Activated CD8-positive, alpha-beta T cell treated with anti-CD3 and anti-CD28 coated beads for 36 hours (primary cell): Measurements from ENCODE around the gene ELF4. TPM values are rescaled to one million over a fixed set of nuclear protein-coding genes. Genes with fewer than 3 reads are reported as not detected.

Experiments used
- ATAC-seq: fragments of 200-7000 bp; cut with Tn5 transposase; one replicate; pipeline ENCODE4 v1.10.0; 2021; ENCODE audit warnings: mild to moderate bottlenecking, moderate library complexity
- CTCF ChIA-PET: fragments of 350-600 bp; sonication (Branson Sonifier 250); formaldehyde crosslinking; loops from one replicate; lab custom pipeline; 2021; ENCODE audit warnings: antibody characterized with exemption; lab: Charles Lee
- POLR2A ChIA-PET: fragments of 350-600 bp; sonication (Branson Sonifier 250); formaldehyde crosslinking; loops from one replicate; lab custom pipeline; 2021; ENCODE audit warnings: antibody characterized with exemption; lab: Charles Lee
- DNase-seq: peaks from one replicate; pipeline ENCODE4 v3.0.0-alpha.2; 2020
- H3K27ac Mint-ChIP-seq: one replicate; pipeline ENCODE4 v1.8.0; 2021; ENCODE audit warnings: mild to moderate bottlenecking, mixed read lengths
- H3K27me3 Mint-ChIP-seq: one replicate; pipeline ENCODE4 v1.8.0; 2021; ENCODE audit warnings: mixed read lengths
- H3K36me3 Mint-ChIP-seq: one replicate; pipeline ENCODE4 v1.8.0; 2021; ENCODE audit warnings: low read depth, mixed read lengths
- H3K4me1 Mint-ChIP-seq: one replicate; pipeline ENCODE4 v1.8.0; 2021; ENCODE audit warnings: low read depth, mixed read lengths
- H3K4me3 Mint-ChIP-seq: one replicate; pipeline ENCODE4 v1.8.0; 2021; ENCODE audit warnings: mild to moderate bottlenecking, moderate library complexity, mixed read lengths
- H3K9me3 Mint-ChIP-seq: one replicate; pipeline ENCODE4 v1.8.0; 2021; ENCODE audit warnings: mixed read lengths
- CTCF ChIP-seq: fragments of 200-600 bp; IDR thresholded peaks from one replicate; pipeline ENCODE4 v1.8.0; 2022; ENCODE audit warnings: antibody characterized with exemption, mild to moderate bottlenecking
- intact Hi-C: fragments of 100-400 bp; cut with micrococcal nuclease; formaldehyde crosslinking; loops from one replicate; pipeline ENCODE4 v1.10.0; 2022
- total RNA-seq, 2 experiments: library from RNA; stranded (reverse); gene quantifications; one replicate each; pipeline ENCODE4 v1.2.3, GENCODE V29; 2021

Gene ELF4
- total RNA-seq, 2 experiments from 2014 or later = 17.5 TPM

GRCh38 chrX:130120746-130121504, 10.6 kb upstream of the ELF4 start:
- Mint-ChIP-seq H3K4me3 (peak overlapping the region; percentile 59), H3K27ac (peak overlapping the region; percentile 63), H3K27me3 (no peaks in the 10 kb centered on the region), H3K9me3 (no peaks in the 10 kb centered on the region), H3K4me1 (peaks cover 22% of the 10 kb centered on the region), H3K36me3 (peaks cover 2% of the 10 kb centered on the region)
- ChIA-PET POLR2A (interaction anchor here (1.2 to 4.3 kb wide), 4 partner anchors 29 to 40 kb away, joined by 3 to 26 read pairs (median 6); no protein-coding TSS in a partner anchor), CTCF (interaction anchor here (0.8 to 5.5 kb wide), 11 partner anchors 10 to 74 kb away, joined by 3 to 87 read pairs (median 4); no protein-coding TSS in a partner anchor)
- DNase-seq = peak; percentile 74
- intact Hi-C loops = loop anchor here (2.0 kb wide), 1 partner anchor 38 kb away; no protein-coding TSS in a partner anchor
- peak; percentile 60 for TF ChIP-seq CTCF
- peak; percentile 83 for ATAC-seq

- no peaks in the 10 kb centered on the region for H3K9me3 Mint-ChIP-seq
- intact Hi-C loops = loop anchor here (2.0 kb wide), 1 partner anchor 38 kb away; no protein-coding TSS in a partner anchor
- POLR2A ChIA-PET = interaction anchor here (1.0 to 4.3 kb wide), 5 partner anchors 9 to 39 kb away, joined by 3 to 26 read pairs (median 5); no protein-coding TSS in a partner anchor
- H3K4me1 Mint-ChIP-seq = peaks cover 25% of the 10 kb centered on the region
- TF ChIP-seq CTCF = no peak
- DNase-seq (peak; percentile 46), ATAC-seq (peak; percentile 35)
- CTCF ChIA-PET = interaction anchor here (0.9 to 5.5 kb wide), 9 partner anchors 11 to 72 kb away, joined by 3 to 87 read pairs (median 5); no protein-coding TSS in a partner anchor
- H3K36me3 Mint-ChIP-seq = peaks cover 2% of the 10 kb centered on the region
- peak overlapping the region; percentile 59 for H3K4me3 Mint-ChIP-seq
- H3K27ac Mint-ChIP-seq = peak overlapping the region; percentile 63
- H3K27me3 Mint-ChIP-seq = no peaks in the 10 kb centered on the region
These were observed 10.0 kb upstream of the ELF4 start for GRCh38 chrX:130120321-130120731.

- Mint-ChIP-seq H3K27me3 (no peaks in the 10 kb centered on the region), H3K9me3 (no peaks in the 10 kb centered on the region), H3K27ac (no peak overlapping the region), H3K4me1 (peaks cover 31% of the 10 kb centered on the region), H3K4me3 (no peak overlapping the region), H3K36me3 (peaks cover 2% of the 10 kb centered on the region)
- intact Hi-C loops = no loop called here
- no peak for TF ChIP-seq CTCF
- no peak for DNase-seq
- no peak for ATAC-seq
- POLR2A ChIA-PET = interaction anchor here (0.6 to 4.3 kb wide), 5 partner anchors 8 to 43 kb away, joined by 3 to 26 read pairs (median 4); no protein-coding TSS in a partner anchor
- CTCF ChIA-PET = interaction anchor here (1.0 to 5.5 kb wide), 5 partner anchors 21 to 73 kb away, joined by 3 to 87 read pairs (median 3); no protein-coding TSS in a partner anchor
These were observed 9.1 kb upstream of the ELF4 start for GRCh38 chrX:130119312-130119898.

- no peak for TF ChIP-seq CTCF
- POLR2A ChIA-PET = interaction anchor here (0.6 to 4.3 kb wide), 2 partner anchors 38 to 43 kb away, joined by 3 to 26 read pairs; no protein-coding TSS in a partner anchor
- CTCF ChIA-PET = interaction anchor here (1.0 to 5.5 kb wide), 6 partner anchors 20 to 73 kb away, joined by 3 to 87 read pairs (median 4); no protein-coding TSS in a partner anchor
- Mint-ChIP-seq H3K27ac (no peak overlapping the region), H3K36me3 (peaks cover 2% of the 10 kb centered on the region), H3K4me3 (no peak overlapping the region), H3K27me3 (no peaks in the 10 kb centered on the region), H3K9me3 (no peaks in the 10 kb centered on the region), H3K4me1 (peaks cover 37% of the 10 kb centered on the region)
- intact Hi-C loops = no loop called here
- ATAC-seq = peak; percentile 8
- peak; percentile 44 for DNase-seq
These were observed 8.4 kb upstream of the ELF4 start for GRCh38 chrX:130118441-130119311.
